HG03460 (cell line): ENCODE measurements around the gene IL18.
"Not testable (repeated sequence)": the region's sequence is repeated elsewhere in the genome, so short reads cannot be mapped to it uniquely, and the experiment has no call there.

Source experiments
- ATAC-seq: cut with Tn5 transposase; IDR thresholded peaks from one replicate; pipeline ENCODE4 v1.9.1; 2021; ENCODE audit not compliant: unreplicated experiment

The IL18 gene

GRCh38 chr11:112121981-112122615, 41.8 kb downstream of the IL18 start:
- ATAC-seq: no peak

- no peak for ATAC-seq
Measured at GRCh38 chr11:112118176-112118575, 45.7 kb downstream of the IL18 start.

GRCh38 chr11:112115386-112115785, 48.5 kb downstream of the IL18 start:
- ATAC-seq: no peak

DNA sequence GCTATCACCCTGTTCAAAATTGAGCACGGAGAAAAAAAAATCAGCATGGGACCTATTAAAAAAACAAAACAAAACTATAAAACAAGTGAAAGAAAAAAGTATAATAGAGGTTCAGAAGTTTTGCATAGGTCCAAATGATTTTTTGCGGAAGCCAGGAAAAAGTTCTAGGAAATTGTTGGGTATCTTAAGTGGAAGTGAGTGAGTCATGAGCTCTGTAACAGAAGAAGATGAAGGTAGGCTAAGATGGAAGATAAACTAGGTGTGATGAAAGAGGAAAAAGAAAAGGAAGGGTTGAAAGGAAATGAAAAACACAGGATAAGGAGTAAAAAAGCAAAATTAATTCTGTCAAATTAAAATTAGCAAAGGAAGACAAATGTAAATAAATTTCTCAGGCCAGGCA, 49.4 kb downstream of the IL18 start:
- no peak for ATAC-seq

- no peak for ATAC-seq
Measured at GRCh38 chr11:112113539-112114457, 50.1 kb downstream of the IL18 start.

- no peak for ATAC-seq
Measured at GRCh38 chr11:112106070-112106469, 57.8 kb downstream of the IL18 start.

DNA sequence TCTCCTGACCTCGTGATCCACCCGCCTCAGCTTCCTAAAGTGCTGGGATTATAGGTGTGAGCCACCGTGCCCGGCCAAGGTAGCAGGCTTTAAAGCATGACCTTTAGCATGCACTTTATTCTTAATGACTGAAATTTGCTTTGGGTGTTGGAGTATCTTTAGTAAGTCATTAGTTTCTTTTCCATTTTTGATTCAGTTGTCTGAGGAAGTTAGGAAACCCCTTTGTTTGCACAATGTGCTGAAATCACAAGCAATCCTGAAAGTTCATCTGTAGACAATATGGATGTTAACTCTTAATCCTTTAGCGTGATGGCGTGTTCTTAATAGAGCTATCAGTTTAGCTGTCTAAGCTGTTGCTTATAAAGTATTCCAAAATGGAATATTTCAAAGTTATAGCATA, 60.4 kb downstream of the IL18 start:
- ATAC-seq: no peak

DNA sequence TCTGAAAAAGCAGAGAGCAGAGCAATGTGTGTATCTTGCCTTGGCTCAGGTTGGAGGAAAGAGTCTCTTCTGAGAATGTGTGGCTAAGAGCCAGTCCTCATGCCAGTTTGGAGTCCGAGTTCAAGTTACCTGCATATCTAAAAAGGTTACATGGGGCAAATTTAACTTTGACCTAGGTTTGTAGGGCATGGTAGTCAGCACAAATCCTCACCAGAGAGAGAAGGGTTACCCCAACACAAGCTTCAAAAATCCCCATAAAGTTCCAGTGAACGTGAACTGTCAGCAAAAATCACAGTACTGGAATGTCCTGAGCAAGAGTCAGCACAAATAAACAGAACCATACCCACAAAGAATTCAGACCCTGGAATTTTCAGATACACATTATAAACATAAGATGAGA, 63.4 kb downstream of the IL18 start:
- ATAC-seq: no peak

GRCh38 chr11:112097734-112098528, 66.0 kb downstream of the IL18 start:
- no peak for ATAC-seq

GRCh38 chr11:112096194-112096593, 67.7 kb downstream of the IL18 start:
- no peak for ATAC-seq

- ATAC-seq: not testable (repeated sequence)
Measured at GRCh38 chr11:112095302-112095701, 68.6 kb downstream of the IL18 start.
